ENCODE data around the gene FSHR.

DNA sequence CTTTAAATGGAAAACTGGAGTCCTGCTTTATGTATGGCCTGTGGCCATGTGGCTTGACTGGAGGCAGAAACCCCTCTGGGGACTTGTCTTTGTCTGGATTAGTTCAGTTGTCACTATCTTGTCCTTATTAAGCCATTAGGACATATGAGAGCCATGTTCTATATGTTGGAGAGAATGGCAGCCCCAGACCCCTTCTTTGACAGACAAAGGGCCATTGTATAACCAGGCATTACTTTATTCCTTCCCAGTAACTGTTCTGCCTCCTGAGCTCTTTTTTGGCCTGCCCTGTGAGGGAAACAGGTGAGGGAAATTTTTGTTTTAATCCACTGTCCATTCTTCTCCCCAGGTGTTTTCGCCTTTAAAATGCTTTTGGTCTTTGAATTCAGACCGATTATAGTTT is 43.3 kb downstream of the FSHR start:
- TF ChIP-seq, protein P1, sequence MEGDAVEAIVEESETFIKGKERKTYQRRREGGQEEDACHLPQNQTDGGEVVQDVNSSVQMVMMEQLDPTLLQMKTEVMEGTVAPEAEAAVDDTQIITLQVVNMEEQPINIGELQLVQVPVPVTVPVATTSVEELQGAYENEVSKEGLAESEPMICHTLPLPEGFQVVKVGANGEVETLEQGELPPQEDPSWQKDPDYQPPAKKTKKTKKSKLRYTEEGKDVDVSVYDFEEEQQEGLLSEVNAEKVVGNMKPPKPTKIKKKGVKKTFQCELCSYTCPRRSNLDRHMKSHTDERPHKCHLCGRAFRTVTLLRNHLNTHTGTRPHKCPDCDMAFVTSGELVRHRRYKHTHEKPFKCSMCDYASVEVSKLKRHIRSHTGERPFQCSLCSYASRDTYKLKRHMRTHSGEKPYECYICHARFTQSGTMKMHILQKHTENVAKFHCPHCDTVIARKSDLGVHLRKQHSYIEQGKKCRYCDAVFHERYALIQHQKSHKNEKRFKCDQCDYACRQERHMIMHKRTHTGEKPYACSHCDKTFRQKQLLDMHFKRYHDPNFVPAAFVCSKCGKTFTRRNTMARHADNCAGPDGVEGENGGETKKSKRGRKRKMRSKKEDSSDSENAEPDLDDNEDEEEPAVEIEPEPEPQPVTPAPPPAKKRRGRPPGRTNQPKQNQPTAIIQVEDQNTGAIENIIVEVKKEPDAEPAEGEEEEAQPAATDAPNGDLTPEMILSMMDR (IDR thresholded peaks at IDR 0.05) = no peak
- no peak for TF ChIP-seq POLR2A (IDR thresholded peaks at IDR 0.05)

Data from sigmoid colon (tissue), 3 donors.